Peyer's patch (tissue), 4 donors: Measurements from ENCODE around the gene TBRG4.

ENCODE experiments used
- POLR2A ChIP-seq, 2 donors: fragments of 450-650 bp; IDR thresholded peaks; one replicate each; pipeline ENCODE4 v1.5.1; 2017; ENCODE audit warnings: antibody characterized with exemption in 2 of 2, mild to moderate bottlenecking in 2 of 2, moderate library complexity in 2 of 2
- TF ChIP-seq, protein P1 (sequence below), 6 experiments: fragments of 450-650 bp in 4 of 6; fragments of 200-600 bp in 2 of 6; sonication (generic) in 1 of 6; IDR thresholded peaks; one replicate each; pipeline ENCODE4 v1.5.1; 2017 to 2019; ENCODE audit warnings: antibody characterized with exemption in 6 of 6, mild to moderate bottlenecking in 3 of 6, moderate library complexity in 1 of 6

- TF ChIP-seq, protein P1, sequence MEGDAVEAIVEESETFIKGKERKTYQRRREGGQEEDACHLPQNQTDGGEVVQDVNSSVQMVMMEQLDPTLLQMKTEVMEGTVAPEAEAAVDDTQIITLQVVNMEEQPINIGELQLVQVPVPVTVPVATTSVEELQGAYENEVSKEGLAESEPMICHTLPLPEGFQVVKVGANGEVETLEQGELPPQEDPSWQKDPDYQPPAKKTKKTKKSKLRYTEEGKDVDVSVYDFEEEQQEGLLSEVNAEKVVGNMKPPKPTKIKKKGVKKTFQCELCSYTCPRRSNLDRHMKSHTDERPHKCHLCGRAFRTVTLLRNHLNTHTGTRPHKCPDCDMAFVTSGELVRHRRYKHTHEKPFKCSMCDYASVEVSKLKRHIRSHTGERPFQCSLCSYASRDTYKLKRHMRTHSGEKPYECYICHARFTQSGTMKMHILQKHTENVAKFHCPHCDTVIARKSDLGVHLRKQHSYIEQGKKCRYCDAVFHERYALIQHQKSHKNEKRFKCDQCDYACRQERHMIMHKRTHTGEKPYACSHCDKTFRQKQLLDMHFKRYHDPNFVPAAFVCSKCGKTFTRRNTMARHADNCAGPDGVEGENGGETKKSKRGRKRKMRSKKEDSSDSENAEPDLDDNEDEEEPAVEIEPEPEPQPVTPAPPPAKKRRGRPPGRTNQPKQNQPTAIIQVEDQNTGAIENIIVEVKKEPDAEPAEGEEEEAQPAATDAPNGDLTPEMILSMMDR (IDR thresholded peaks at IDR 0.05) = no peak
- no peak for TF ChIP-seq POLR2A (IDR thresholded peaks at IDR 0.05)
Measured at GRCh38 chr7:45129906-45130305, 18.4 kb upstream of the TBRG4 start.
